GOT3 (cell line): ENCODE measurements around the gene CBLN1.

Source experiments
- DNase-seq: peaks from one replicate; lab custom pipeline; 2025; ENCODE audit warnings: mixed read lengths; lab: John Stamatoyannopoulos, UW

The CBLN1 gene

GRCh38 chr16:49281480-49281842 lies at the start of gene CBLN1:
CBLN1 (minus strand) TSS chr16:49281838; CDS start chr16:49281465, 373 bp downstream.
- DNase-seq = no peak

DNA sequence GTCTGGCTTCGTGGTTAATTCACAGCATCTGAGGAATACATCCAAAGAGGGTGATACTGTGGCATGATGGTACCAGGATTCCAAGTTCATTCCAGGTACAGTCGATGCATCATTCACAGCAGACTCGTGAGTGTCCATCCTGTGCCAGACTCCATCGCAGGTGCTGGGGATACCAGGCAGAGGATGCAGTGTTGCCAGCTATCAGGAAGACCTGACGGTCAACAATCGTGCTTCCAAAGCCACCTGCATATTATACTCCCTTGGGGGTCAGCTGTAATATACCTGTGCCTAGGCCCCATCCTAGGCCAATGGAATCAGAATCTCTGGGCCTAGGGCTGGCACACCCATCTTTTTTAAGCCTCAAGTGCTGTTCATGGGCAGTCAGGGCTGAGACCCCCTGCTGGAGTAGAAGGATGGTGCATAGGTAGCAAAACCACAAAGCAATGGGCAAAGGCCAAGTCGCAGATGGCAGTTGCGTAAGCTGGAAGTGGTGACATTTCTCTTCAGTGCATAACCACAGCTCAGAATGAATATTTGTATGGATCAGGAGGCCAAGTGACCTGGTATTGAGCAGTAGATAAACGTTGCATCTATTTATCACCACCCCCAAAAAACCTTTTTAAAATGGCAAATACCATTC lies 49.0 kb upstream of the CBLN1 start:
- no peak for DNase-seq

DNA sequence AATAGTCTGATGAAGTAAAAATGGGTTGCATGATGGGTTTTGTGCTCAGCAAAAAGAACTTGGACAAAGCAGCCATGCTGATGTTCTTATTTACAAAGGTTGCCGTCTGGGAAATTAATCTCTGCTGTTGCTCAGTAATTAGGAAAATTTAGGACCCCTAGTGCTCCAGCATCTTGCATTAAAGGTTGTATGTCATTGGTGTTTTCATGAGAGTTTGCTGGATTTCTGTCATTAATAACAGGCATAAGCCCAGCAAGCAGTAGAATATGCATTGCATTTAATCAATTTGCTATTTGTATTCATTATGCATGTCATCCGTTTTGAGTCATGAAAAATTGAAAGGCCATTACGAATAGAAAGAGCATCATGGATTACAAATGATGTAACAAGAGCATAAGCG lies 46.7 kb upstream of the CBLN1 start:
- DNase-seq = no peak

DNA sequence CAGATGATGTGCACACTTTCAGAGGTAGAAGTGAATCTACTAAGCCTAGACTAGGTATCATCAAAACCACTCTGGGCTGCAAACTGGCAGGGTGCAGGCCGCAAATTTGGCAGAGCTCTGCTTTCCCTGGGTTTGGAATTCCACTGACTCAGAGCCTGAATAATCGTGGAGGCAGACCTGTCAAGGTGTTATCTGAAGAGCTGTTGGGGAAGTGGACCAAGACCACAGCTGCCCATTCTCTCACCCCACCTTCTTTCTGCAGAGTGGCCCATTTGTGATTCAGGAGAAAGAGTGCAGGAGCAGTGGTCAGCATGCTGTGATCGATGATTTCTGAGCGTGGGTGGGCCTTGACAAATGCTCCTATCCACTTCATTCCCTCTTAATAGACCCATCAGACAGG lies 45.8 kb upstream of the CBLN1 start:
- DNase-seq = no peak

- no peak for DNase-seq
These were observed 43.1 kb upstream of the CBLN1 start for GRCh38 chr16:49324703-49325102.

- no peak for DNase-seq
These were observed 34.0 kb upstream of the CBLN1 start for GRCh38 chr16:49315602-49316001.

GRCh38 chr16:49312389-49312985 lies 30.8 kb upstream of the CBLN1 start:
- DNase-seq = no peak

- DNase-seq = no peak
These were observed 30.2 kb upstream of the CBLN1 start for GRCh38 chr16:49311823-49312222.

DNA sequence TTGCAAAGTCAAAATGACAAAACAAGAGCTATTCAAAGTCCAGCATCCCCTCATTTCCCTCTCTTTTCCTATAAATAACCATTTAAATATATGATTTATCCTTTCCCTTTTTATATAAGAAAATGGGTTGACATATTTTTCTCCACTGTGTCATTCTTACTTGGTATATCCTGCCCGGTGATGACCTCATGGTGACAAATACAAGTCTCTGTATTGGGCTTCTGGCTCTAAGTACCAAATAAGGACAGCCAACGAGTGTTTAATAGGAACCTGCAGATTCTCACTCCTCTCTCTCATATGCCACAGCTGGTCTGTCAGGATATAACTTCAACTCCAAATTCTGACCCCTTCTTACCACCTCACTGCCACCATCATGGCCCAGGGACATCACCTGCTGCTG lies 25.5 kb upstream of the CBLN1 start:
- DNase-seq = no peak

- DNase-seq = no peak
These were observed 23.8 kb upstream of the CBLN1 start for GRCh38 chr16:49305406-49305805.

DNA sequence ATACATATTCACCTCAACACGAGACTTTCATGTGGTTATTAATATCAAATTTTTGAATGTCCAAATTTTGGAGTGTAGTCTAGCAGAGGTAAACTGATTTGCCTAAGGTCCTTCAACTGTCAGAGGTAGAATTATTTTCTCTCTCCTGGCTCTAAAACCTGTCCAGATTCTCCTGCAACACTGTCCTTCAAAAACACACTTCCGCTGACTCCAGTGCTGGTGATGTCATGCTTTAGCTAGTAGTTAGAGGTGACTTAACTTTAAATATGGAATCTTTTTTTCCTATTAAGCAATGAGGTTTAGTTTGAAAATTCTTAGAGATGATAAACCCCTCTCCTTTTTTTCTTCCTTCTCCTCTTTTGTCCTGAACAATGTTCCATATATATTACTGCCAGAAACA lies 10.8 kb upstream of the CBLN1 start:
- no peak for DNase-seq

DNA sequence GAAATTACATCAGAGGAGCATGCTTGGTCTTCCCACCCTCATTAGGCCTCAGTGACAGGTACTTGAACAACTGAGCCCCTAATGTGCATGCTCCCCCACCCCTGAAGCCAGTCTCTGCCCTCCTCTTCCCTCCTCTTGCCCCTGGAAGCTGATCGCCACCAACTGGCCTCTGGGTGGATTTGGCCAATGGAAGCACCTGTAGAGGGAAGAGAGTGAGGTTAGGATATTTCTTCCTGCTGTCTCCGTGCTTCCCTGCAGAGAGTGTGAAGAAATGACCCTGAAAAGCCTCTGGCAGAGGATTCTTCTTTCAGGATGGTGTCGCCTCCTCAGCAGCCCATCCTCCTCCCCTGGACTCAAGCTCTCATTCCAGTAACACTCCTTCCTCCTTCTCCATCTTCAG lies 5.9 kb upstream of the CBLN1 start:
- DNase-seq = no peak

GRCh38 chr16:49284962-49285361 lies 3.3 kb upstream of the CBLN1 start:
- DNase-seq = no peak

- DNase-seq = no peak
These were observed 1.9 kb upstream of the CBLN1 start for GRCh38 chr16:49283376-49284049.

GRCh38 chr16:49282690-49283375 lies 1.2 kb upstream of the CBLN1 start:
- DNase-seq = no peak

DNA sequence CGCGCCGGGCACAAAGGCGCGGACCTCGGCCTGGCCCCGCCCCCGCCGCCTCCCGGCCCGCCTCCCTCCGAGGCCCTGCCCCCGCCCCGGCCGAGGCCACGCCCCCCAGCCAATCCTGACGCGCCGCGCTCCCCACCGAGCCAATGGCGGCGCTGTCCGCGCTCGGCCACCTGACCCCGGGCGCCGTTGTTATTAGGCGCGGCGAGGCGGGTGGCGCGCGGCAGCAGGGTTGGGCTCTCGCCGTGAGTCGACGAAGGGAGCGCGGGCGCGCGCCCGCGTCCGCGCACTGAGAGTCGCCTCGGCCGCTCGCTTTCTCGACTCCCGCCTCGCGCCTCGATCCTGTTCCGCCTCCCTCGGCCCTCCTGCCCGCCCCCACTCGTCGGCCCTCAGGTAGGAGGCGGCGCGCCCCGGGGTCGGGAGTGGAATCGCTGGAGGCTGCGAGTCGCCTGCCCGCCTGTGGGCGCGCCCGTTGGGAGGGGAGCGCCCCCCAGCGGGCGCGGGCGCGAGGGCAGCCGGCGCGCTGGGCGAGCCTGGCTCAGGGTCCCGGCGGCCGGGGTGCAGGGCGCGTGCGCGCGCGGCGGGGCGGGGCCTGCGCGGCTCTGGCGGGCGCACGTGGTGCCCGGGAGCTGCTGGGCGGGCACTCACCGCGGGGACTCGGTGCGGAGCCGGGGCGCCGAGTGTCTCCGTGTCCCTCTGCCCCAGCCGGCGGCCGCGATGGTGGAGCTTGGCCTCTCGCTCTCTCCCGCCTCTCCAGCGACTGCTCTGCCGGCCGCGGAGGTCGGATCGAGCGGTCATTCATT lies 405 bp upstream of the CBLN1 start:
- DNase-seq = peak; percentile 55

DNA sequence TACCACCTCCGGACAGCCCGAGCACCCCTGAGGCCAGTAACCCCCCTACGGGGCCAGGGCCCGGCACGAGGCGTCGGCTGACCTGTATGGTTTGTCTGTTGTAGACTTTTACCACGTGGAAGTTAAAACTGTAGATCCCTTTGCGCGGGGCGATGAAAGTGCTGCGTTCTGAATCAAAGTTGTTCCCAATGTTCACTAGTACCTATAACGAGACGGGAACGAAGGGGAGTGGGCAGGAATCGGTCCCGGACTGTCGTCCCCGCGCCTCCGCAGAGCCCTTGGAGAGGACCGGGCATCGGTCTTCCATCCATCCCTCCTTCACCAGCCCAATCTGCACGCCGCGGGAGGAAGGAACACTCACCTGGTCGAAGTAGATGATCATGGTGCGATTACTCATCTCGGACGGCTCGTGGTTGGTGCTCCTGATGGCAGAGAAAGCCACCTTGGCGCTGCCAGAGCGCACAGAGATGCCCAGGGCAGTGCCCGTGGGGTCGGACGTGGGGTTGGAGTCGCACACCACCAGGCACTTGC lies 732 bp downstream of the CBLN1 start:
- no peak for DNase-seq

- DNase-seq = no peak
These were observed 1.4 kb downstream of the CBLN1 start for GRCh38 chr16:49280105-49280741.

DNA sequence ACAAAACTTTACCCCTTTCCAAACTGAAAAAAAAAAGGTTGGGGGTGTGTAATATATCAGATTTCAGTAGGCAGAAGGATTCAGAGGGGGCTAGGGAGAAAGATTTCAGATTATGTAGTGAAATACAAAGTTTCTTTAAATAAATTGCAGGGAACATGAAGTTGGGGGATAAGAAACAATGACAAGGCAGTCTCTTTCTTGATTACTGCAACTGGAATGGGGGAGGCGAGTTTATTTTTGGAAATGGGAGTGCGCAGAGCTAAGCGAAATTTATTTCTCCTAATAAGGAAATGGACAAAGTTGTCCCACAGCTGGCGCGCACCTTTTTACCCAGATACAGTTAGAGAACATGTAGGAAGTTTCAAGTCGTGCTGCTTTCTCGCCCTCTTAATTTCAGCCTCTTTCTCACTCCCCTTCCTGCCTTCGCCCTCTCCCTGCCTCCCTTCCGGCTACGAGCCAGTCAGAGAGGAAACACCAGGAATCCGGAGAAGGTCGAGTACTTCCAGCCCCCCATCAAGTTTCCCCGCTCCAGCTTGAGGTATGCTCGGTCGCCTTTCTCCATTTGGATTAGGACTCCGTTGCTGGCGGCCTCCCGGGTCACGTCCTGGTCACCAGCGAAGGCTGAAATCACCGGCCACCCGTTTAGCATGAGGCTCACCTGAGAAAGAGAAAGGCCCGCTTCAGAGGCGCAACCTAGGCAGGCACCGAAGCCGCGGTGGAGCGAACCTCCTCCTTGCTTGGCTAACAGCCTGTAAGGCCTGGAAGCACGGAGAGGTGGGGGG lies 2.5 kb downstream of the CBLN1 start:
- DNase-seq = no peak

DNA sequence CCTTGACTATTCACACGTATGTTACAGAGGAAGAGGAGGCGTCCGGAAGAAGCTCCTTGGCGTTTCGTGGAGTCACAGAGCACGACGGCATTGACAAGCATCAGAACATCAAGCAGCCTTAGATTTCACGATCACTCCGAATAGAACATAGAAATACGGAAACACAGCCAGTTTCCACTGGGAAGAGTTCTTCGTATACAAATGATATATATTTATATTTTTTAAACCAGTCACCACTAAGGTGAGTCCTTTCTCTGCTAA lies 3.1 kb downstream of the CBLN1 start:
- no peak for DNase-seq
